DMS53 treated with DMSO at 0.1 percent for 48 hours (cell line): ENCODE data around the gene RHOBTB1.
A peak's percentile ranks its signal among the peaks of the same experiment; 100 is the strongest.
"Not testable (repeated sequence)": the region's sequence is repeated elsewhere in the genome, so short reads cannot be mapped to it uniquely, and the experiment has no call there.

ENCODE experiments used
- DNase-seq: peaks from one replicate; lab custom pipeline; 2025; ENCODE audit not compliant: unreplicated experiment; lab: John Stamatoyannopoulos, UW

The RHOBTB1 gene

DNA sequence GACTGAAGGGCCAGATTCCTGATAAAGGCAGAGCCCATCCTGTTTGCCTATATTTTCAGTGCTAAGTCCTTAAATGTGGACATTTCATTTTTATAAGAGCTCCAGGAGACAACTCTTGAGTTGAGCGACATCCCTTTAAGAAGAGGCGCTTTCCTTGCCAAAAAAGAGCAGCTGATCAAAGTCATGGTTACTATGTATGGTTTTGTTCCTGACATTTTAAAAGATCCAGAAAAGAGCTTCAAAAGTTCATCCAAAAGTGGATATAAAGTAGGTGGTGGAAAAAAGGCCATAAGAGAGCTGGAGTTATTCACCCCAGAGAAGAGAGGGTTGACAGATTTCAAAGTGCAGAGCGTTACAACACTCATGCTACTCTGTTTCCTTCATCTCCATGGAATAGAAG, 36.7 kb downstream of the RHOBTB1 start:
- DNase-seq = no peak

GRCh38 chr10:60906825-60907224, 37.2 kb downstream of the RHOBTB1 start:
- DNase-seq = not testable (repeated sequence)

- no peak for DNase-seq
Observed at GRCh38 chr10:60906411-60906810, 37.6 kb downstream of the RHOBTB1 start.

- no peak for DNase-seq
Observed at GRCh38 chr10:60905580-60905979, 38.4 kb downstream of the RHOBTB1 start.

DNA sequence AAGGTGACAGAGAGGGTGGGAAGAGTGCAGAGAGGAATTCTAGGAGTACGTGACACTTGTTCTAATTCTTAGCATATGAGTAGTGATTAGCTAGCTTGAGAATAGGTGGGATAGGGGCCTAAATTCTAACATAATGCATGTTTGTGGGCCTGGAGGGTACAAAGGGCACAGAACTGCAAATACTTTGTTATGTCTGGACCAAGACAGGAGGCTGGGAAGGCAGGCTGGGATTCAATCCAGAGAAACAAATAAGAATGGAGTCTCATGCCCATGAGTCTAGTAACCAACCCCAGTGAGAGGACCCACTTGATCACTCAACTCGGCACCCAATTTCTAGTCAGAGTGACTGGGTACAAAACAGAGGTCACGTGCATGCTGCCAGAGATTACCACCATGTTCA, 40.9 kb downstream of the RHOBTB1 start:
- no peak for DNase-seq

DNA sequence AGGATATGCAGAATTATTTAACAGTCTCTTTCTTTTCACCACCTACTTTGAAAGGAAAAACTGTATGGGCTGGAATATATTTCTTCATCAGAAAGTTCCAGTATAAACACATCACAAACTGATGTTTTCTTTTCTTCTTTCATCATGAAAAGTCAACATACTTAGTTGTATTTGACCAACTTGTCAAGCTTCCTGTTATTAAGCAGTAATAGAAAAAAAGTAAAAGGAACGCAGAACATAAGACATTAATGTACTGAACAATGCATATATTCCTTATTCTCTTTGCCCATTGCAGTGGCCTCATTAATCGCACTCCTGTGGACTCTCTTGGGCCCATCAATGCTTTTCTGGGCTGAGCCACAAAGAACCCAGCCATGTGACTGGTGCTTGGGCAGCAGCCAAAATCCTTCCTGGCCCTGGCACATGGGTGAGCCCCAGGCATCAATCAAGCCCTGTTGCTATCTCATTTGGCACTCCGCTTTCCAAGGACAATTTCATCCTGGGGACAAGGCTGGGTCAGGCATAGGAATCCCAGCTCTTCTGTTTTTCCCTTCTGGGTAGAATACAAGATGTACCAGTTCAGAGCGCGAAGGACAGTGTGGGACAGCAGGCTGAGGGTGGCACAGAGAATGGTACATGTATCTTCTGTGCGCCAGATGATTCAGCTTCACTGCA, 42.3 kb downstream of the RHOBTB1 start:
- peak; percentile 8 for DNase-seq

DNA sequence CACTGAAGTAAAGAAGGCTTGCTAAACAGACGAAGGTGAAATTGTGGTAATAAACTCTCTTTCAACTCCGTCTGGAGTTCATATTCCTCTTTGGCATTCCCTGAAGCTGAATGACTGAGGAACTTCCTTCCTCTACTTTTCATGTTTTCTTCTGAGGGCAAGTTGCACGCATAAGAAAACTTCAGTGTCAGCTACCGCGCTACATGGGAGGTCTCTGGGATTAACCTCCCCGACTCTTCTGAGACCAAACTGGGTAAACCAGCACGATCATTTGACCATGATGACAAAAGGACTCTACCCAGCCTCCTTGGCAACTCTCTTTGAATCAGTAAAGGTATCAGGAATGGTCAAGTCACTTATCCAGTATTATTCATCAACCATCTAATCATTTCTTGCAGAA, 44.7 kb downstream of the RHOBTB1 start:
- DNase-seq = no peak

DNA sequence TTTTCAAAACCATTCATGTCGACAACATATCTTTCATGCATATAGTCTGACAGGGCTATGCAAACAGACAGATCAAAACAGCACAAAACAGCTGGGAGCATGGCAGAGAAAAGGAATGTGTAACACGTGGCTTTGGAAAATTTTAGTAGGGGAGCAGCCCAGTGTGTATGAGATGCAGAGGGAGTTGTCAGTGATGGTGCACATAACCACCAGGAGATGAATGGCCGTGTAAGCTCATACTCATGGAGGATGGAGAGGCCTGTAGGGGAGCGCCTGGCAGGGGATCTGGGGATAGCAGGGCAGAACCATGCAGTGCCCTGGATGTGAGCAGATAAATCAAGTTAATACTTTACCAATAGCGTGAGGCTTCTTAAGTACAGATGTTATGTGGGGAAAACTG, 45.7 kb downstream of the RHOBTB1 start:
- no peak for DNase-seq

DNA sequence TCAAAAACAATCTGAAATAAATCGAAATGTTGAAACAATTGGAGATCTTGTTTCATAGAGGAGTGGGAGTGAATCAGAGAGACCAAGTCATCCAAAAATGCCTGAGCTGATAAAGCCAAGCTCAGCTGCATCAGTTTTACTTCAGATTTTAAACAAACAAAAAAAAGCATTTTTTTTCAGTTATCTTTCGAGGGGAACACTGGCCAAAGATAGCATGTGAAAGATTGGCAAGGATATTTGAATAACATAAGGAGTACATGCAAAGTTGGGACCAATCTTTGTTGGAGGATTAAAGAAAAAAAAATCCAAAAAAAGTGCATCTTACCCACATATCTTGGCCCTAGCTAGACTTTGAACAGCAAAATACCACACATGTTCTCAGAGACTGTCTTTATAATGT, 47.2 kb downstream of the RHOBTB1 start:
- DNase-seq = no peak

GRCh38 chr10:60896033-60896432, 48.0 kb downstream of the RHOBTB1 start:
- DNase-seq = no peak

DNA sequence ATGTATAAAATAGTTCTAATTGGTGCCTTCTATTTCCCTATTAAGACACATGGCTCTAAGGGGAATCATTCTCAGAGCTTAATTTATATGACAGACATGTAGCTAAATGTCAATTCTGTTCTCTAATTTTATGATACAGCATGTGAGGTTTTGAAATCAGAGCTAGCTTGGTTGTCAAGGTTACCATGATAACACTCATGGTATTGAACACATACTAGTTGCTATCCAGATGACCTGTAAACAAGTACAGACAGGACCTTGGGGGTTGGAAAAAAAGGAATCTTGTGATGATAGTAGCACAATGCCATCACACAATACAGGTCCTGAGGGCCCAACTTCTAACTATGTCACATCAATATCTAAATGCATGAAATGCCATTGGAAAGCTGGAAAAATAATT, 49.2 kb downstream of the RHOBTB1 start:
- no peak for DNase-seq

DNA sequence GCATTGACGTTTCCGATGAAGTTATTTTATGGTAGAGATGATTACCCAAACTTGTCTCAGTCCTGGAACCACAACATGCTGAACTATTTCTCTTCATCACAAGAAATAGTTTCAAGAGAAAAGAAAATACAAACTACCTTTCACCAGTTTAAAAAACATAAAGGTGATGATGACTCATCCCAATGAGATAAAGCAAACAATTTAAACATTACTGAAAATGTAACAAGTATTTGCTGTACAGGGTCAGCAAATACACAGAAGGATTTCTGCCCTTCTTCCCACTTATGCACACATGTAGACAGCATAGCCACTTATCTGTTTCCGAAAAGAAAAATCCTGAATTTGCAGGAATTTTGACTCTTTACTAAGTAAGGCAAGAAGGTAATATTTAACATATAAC, 50.8 kb downstream of the RHOBTB1 start:
- peak; percentile 64 for DNase-seq

DNA sequence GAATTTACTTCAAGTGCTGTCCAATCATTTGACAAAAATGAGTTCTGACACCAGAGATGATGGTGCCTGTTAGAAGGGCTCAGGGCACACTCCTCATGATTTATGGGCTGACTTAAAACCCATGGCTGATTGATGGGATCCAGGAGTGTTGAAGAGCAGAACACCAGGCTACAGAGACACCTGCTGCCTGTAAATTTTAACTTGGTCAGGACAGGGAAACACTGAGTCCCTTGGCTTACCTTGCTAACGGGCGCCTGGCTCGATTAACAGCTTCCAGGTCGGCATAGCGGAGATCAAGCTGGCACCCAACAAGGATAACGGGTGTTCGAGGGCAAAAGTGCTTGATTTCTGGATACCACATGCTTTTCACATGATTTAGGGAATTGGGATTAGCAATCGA, 51.4 kb downstream of the RHOBTB1 start:
- DNase-seq = no peak

DNA sequence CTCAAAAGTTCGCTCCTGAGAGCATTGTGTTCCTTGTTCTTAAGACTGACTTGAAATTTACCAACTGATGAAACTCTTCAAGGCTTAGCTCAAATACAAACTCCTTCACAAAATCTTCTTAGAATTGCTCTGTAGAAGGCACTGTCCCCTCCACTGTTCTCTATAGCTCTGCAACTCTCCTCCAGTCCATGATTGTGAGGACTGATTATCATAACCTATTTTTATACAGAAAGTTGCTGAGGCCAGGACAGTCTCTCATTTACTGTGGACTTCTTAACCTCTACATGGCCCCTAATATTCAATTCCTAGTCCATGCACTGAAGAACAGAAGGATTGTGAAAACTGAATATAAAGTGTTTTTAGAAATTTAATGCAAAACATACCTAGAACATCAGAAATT, 53.2 kb downstream of the RHOBTB1 start:
- DNase-seq = no peak

DNA sequence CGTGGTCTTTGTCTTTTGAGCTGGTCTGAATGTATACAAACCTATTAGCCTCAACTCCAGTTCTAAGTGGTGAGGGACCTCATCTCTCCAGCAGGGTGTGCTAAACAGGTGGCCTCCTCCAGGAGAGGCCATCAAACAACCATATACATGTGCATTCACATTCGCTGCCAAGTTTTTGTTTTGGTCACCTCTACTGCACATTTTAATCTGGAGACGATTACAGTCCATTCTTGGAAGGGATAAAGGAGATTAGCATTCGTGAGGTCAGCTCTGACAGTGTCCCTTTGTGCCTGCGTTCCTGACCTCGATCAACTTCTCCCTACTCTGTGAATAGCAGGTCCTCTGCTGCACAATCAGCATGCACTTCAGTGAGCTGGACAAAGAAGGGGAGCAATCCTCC, 60.8 kb downstream of the RHOBTB1 start:
- peak; percentile 8 for DNase-seq

DNA sequence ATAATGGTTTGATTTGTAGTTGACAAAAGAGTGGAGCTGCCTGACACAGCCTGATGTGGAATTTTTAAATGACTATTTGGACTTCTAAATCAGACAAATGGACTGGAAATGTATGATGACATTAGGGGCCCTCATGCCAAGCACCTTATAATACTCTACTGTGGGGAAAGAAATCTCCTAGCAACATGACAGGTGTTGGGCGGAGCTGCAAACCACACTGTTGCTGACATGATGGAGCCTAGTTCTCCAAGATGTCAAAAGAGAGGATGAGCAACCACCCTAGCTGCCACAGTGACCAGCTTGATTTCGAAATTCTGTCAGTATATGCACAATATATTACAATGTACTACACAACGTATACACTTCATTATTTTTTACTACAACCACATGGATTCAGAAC, 65.8 kb downstream of the RHOBTB1 start:
- DNase-seq = peak; percentile 15

GRCh38 chr10:60877777-60878120, 66.2 kb downstream of the RHOBTB1 start:
- peak; percentile 16 for DNase-seq

GRCh38 chr10:60877061-60877776, 66.8 kb downstream of the RHOBTB1 start:
- DNase-seq = no peak

DNA sequence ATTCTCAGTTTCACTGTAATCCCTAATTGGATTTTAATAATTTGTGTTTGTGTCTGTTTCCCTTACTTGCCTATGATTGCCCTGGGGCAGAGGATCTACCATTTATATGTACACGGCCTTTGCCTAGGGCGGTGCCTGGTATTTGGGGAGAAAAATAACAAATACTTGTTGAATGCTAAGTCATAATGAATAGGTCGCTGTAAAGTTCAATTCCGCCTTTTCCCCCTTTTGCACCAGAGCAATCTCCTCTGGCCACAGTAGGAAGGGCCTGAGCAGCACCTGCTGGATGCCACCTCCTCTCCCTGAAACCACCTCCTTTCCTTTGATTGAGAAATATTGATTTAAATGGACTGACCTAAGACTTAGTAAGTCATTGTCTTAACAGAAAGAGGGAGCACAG, 70.2 kb downstream of the RHOBTB1 start:
- DNase-seq = no peak

DNA sequence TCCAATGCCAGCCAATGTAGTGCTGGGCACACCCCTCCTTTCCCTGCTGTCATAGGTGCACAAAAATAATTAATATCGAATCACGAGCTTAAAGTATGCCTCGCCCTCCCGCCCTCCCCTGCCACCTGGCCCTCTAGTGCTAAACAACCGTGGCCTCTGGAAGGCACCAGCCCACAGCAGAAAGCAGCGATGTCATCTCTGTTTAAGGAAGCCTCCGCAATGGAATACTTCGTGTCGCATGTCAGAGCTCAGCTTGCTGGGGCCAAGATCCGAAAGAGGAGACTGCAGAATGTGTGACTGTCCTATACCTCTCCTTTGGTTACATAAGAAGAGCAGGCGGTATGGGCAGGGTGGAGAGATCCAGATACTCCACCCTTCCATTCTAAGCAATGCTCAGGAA, 71.5 kb downstream of the RHOBTB1 start:
- no peak for DNase-seq

- DNase-seq = no peak
Observed at GRCh38 chr10:60871215-60871614, 72.8 kb downstream of the RHOBTB1 start.

GRCh38 chr10:60870803-60871202, 73.2 kb downstream of the RHOBTB1 start:
- no peak for DNase-seq

DNA sequence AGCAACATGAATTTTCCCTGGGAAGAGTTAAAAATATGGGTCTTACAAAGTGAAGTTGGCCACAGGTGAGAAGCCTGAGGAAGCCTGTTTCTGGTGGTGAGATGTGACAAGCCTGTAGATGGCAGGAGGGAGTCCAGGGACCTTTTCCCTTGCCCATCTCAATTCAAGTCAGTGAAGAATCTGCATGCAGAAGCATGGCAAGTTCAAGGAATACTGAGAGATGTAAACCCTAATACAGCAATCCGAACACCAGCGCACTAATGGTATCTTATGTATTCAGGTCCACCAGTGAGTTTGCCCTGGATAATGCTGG, 73.6 kb downstream of the RHOBTB1 start:
- DNase-seq = no peak
